Effector CD4-positive, alpha-beta T cell (primary cell): ENCODE data around the gene LMX1A.

Experiments used
- DNase-seq: peaks from one replicate; pipeline ENCODE4 v3.0.0-alpha.2; 2020

LMX1A gene

DNA sequence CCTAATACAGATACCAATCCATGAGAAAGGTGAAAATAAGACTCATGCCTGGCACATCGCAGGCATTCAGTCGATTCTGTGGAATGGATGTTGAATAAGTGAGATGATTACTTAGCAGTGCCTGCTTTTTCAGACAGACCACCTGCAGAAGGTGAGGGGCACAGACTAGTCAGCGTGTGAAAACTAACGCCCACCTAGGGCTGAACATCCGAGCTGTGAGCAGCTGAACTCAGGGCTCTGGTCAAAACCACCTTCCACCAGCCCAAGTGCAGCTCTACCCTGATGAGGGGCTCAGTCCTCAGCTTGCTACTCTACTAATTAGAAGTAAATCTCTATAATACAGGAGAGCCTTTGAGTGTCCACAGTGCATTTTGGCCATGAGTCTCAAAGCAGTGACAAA, 32.5 kb downstream of the LMX1A start:
- no peak for DNase-seq

DNA sequence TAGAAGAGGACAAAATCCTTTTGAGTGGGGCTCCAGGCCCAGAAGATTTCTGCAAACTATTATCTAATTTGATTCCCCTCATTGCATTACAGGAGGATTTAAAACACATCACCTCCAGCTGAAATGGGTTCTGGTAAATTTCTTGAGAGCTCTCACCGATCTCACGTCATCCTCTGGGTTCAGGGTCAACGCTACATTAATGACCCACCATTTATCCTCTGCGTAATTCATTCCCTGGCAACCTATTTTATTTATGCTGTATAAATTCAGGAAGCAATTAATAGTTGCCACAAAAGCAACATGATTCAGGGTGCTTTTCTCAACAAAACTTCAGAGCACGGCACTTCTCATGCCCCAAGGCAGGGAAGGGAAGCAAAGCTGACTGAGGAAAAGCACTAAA, 38.9 kb downstream of the LMX1A start:
- DNase-seq: no peak

DNA sequence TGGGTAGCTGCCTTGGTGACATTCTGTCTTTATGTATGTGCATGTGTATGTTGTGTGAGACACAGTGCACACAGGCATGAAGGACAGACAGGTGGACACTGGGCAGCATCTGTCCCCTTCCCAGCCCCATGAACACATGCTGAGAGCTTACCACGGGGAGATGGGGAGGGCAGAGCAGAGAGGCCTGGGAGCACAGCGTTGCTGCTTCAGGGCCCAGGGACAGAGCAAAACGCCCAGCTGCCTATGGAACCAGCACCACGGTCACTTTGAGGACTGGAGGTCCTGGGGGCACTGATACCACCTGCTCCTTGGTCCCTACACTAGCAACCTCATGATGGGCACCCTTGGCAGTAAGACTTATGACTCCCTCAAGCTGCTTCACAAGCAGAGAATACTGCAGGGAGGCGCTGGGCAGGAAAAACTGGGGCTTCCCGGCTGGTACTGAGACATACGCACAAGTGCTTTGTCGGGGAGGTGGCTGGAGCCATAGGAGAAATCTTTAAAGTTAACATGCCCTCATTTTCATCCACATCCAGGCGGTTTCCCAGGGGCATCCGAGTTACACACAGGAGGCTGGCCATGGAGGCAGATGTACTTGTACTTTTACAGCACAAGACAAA, 40.3 kb downstream of the LMX1A start:
- no peak for DNase-seq

DNA sequence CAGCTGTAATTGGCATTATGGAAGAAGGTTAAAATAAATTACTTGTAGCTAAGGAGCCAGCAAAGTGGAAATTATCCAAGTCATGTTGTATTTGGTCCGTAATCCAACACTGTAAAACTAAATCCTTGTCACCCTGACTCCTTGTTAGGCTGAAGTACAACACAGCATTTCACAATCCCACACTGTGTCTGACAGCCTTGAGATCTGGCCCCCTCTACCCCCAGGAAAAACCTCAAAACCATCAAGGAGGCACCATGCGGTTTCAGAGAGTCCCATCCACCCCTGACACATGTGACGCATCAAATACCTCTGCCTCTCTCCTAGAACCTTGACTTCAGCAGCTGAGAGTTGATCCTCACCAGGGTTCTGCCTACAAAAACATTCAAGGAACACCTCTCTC, 41.0 kb downstream of the LMX1A start:
- no peak for DNase-seq

DNA sequence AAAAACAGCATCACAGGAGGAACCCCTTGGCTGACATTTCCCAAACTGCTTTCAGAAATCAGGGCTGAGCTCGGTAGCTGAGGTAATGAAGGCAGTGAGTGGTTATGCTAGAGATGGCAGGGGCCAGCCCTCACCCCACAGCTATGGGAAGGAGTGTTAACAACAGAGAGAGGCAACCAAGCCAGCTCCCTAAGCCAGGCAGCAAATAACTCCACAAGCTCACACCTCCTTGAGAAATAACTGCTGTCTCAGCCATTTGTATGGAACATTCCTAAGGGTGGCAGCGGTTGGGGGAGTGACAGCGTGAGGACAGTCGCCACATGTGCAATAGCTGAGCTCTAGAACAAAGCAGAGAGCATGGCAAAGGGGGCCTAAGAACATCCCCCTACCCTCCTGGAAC, 42.6 kb downstream of the LMX1A start:
- DNase-seq: no peak

DNA sequence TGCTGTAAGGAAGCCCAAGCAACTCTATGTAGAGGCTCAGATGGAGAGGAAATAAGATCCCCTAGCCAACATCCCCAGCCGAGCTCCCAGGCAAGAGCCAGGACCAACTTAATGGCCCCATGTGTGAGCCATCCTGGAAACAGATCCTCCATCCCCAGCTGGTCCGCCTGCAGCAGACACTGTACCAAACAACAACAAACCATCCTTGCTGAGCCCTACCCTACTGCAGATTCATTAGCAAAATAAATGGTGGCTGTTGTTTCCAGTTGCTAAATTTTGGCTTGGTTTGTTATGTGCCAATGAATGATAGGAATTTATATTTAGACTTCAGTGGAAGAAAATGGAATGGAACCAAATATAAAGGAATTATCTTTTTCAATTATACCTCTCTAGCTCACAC, 43.9 kb downstream of the LMX1A start:
- DNase-seq: no peak

DNA sequence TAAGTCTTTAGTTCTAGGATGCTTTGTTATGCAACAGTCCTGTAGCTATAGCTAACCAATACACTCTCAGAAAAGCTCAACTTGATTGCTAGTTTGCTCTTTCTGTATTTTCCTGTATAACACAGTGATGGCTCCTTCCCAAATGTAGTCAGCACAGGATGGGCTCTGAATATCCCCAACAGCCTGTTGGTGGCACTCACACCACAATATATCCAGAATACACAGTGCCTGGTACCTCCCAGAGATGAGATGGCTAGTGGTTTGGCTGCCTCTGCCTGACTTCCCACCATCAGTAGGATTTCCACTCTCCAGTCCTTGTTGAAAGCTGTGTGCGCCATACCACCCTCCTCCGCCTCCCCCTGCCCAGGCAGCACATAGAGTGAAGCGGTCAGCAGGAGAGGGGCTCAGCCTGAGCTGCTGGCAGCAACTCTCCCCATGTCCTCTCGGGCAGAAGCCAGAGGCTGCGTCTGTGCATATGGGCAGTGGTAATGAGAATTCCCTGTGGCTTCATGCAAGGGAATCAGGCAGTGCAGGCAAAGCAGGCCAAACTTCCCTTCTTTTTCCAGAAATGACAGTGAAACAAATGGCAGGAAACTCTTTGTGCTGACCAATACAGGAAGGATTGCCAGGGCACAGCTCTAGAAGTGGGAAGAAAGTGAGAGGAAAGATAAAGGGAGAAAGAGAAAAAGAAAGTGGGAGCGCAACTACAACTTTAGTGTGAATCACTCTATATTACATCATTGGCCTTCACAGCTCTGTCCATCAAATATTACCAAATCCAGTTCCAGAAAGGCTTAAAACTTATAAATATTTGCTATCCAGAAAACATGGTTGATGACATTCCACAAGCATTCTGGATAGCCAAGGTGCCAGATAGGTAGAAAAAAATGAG, 49.7 kb downstream of the LMX1A start:
- no peak for DNase-seq

DNA sequence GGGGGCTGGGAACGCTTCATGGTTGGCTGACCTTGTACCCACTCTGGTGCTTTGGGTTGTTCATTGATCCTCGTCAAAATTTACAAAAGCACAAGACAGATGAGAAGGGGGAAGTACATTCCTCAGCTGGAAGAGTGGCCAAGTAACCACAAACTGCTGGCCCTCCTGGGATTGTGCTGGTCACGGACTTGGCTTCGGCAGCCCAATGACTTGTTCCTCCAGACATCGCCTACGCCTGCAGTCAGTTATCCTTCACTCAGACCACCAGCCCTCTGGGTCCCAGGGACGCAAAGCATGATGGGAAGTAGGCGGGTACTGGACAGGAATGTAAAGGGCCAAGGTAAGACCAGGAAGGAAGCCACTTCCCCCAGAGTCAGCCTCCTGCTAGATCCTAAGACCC, 53.1 kb downstream of the LMX1A start:
- no peak for DNase-seq

DNA sequence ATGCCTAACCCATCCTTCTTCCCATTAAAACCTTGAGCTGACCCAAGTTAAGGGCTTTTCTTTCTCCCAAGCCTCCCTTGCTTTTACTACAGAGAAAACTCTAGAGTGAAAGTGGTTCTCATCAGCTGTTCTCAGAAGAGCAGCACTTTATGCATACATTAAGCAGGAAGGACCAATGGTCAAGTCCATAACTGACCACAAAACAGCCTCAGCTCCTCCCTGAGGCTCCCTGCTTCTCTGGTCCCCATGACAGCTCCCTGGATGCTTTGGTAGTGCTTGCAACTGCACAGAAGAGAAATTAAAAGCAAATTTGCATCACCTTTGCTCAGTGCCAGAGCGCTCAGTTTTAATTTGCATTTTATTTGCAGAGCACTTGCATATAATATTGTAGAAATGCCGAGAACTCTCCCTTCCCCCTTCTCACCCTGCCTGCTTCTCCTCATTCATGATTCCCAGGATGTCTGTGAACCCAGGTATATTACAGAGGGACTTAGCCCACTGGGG, 56.1 kb downstream of the LMX1A start:
- DNase-seq: no peak

DNA sequence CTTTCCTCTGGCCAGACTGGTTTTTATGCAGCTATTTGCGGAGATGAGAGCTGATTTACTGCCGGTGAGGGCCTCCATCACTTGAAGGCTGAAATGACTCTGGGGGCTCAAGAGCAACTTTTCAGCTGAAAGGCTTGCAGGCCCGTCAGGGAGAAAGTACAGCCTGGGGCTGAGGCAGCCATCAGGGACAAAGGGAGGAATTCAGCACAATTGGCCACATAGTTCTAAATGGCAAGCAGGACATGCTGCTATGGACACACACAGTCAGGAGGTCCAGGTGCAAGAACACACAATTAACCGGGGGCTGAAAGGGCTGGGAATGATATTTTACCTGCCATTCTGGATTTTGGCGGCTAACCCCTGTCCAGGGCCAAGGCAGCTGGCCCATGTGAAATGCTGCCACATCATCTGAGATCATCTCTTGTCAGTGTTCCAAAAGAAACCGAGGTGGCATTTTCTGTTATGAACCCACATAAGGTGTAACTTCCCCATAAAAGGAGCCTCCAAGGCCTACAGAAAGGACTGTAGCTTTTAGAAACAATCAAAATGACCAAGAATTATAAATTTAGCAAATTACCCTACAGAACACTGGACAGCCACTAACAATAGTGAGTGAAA, 58.2 kb downstream of the LMX1A start:
- DNase-seq: no peak

DNA sequence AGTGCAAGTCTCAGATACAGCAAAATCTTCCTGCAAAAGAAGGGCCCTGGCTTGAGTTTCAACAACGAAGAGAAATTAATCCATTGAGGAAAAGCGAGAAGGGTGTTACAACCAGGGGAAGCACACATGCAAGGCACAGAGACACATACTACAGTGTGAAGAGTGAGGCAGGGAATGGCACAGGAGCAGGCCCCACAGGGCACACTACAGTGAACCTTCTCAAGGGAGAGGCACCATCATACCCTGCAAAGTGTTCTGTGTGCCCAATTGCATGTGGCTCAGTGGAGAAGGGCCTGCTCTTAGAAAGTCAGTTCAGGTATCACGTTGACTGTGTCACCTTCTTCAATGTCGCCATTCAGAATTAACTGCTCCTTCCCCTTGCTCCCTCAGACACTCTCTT, 60.3 kb downstream of the LMX1A start:
- no peak for DNase-seq

DNA sequence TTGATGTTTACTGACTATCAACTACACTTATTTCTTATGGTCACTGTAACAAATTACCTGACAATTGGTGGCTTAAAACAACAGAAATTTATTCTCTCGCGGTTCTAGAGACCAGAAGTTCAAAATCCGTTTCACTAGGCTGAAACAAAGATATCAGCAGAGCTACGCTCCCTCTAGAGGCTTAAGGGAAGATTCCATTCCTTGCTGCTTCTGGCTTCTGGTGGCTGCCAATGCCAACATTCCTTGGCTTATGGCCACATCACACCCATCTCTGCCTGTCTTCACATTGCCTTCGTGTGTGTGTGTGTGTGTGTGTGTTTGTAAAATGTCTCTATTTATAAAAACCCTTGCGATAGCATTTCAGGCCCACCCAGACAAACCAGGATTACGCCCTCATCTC, 66.4 kb downstream of the LMX1A start:
- DNase-seq: no peak

DNA sequence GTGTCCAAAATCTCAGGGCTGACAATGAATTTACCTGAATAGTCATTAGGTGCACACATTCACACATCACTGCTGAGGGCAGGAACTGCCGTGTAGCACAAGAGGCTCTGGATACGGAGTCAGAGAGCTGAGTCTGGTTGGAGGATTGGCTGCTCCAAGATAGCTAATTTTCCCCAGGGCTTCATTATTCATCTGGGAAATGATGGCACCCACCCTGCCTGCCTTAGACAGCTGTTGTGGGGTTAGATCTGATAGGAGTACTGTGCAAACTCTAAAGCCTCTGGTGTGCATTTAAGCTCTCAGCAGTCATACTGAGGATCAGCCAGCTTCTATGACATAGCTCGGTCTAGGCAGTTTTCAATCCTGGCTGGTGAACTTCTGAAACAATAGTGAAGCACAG, 67.0 kb downstream of the LMX1A start:
- no peak for DNase-seq

DNA sequence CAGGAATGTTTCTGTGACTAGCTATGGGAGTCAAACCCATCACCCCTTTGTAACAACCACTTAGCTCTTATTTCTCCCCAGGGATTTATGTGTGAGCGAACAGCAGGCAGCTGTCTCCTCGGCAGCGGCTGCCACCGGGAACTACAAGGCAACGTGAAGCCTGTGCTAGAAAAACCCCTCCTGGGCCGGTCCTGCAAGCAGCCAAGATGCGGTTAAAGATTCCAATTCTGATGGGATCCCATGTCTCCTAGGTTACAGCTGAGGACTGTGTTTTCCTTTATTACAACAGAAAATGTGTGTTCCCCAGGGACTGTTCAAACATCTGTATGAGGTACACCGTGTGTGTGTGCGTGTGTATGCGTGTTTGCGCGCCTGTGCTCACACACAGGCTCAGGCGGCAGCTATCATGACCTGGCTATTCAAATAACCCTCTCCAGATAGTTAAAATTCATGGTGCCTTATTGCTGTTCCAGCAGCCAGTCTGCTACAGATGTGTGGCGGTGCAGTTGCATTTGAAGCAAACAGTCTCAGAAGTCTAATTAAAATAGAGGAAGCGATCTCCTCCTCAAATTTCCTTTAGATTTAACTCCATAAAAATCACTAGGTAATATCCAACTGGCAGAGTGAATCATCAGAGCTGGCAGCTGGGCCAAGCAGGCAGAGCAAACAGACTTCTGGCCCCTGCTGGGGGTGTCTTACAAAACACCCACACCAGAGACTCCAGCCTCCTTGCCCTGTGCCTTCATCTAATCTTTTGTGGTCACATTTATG, 68.0 kb downstream of the LMX1A start:
- no peak for DNase-seq

DNA sequence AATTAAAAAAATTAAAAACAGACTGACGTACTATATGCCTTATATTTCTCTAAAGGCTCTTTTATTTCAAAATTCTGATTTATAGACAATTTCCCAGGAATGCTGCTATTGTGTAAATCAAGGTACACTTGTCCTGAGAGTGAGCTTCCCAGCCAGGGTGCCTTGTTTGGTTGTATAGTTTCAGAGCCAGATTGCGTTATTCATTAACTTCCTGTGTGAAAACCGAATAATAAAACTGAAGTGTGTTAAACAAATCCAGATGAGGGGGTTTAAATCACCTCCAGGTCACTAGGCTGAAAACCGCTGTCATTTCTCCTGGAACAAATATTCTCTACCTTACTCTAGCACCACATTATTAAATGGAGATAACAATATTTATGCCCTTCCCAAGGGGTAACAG, 68.7 kb downstream of the LMX1A start:
- no peak for DNase-seq

DNA sequence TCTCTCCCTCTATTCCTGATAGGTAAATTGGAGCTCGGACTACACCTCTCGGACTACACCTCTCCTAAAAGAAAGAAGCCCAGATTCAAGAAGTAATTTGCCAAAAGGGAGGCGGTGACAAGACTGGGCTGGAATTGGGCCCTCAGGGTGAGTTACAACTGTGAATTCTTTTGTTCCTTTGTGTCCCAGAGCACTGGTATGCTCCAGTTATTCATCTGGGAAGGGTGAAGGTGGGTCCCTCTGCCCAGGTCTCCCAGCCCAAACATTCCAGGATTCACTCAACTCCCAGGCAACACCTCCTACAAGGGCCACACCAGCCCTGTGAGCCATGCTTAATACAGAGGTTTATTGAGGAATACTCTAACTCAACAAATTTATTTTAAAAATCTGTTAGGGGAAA, 69.2 kb downstream of the LMX1A start:
- no peak for DNase-seq

DNA sequence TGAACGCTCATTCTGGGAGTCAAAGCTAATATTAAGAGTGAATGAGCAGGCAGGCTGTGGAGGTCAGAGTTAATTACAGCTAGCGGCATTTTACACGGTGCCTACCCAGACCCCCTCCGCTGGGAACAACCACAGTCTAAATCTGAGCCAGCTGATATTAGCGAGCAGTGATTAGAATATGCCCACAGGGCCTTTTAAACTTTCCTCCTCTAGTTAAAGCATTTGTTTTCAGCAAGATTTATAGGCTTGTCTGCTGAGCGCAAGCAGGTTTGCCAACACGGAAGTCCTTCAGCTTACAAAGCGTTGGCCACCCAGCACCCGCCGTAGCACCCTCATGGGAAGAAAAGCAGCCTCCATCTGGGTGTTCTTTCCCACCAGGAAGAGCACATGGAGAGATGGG, 72.1 kb downstream of the LMX1A start:
- no peak for DNase-seq

DNA sequence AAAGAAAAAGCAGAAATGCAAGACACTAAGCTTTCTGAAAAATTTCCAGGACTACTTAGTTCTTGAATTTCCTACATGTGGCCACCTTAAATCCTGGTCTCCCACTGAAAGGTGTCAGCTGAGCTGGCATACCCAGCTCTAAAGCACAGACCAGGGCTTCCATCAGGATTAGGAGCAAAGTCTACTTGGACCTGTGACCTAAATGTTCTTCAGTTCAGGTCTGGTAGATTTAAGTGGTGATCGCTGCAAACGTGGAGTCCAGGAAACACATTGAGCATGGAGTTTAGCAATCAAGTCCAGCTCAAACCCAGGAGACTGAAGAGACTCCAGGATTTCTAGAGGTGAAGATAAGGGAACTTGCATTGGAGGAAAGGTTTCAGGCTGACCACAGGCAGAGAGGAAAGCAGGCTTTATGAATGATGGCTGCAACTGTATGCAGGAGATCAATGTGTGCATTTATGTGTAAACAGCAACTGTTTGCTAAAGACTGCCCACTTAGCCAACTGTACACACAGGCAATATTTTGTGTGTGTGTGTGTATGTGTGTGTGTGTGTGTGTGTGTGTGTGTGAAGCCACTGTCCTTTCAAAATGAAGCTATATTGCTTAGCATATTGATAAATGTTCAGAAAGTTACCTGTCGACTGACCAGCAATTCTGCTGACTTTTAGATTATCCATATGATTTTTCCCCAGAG, 75.2 kb downstream of the LMX1A start:
- no peak for DNase-seq

DNA sequence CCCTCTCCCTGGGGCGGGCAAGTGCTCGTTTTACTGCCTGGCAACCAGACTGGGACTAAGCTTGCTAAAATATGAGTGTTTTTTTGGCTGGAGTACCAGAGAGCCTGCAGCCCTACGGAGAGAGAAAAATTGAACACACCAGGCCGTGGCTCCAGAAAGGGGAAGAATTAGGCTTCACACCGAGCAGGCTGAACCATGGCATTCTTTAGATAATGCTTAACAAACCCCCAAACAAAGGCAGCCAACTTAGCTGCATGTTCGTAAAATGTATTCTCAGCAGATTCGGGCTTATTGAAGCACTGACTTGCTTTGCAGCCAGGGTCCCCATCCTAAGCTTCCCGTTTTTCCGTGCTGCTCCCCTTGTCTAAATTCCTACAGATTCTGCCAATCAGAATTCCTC, 76.6 kb downstream of the LMX1A start:
- DNase-seq: no peak

DNA sequence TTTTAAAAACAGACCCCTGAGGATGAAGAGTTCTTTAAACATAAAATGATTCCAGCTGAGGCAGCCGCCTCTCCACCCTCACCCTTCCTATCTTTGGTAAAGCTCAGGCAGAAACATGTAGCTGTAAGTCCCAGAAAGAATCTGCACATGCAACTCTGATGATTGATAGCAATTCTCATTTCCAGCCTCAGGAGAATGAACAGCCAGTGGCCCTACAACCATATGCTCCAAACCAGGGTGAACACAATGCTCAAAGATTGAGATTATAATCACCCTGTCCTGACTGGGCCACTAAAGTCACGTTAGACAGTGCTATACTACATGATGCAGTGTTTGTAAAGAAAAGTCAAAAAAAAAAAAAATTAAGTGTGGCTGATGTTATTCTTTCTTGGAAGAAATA, 80.2 kb downstream of the LMX1A start:
- no peak for DNase-seq

DNA sequence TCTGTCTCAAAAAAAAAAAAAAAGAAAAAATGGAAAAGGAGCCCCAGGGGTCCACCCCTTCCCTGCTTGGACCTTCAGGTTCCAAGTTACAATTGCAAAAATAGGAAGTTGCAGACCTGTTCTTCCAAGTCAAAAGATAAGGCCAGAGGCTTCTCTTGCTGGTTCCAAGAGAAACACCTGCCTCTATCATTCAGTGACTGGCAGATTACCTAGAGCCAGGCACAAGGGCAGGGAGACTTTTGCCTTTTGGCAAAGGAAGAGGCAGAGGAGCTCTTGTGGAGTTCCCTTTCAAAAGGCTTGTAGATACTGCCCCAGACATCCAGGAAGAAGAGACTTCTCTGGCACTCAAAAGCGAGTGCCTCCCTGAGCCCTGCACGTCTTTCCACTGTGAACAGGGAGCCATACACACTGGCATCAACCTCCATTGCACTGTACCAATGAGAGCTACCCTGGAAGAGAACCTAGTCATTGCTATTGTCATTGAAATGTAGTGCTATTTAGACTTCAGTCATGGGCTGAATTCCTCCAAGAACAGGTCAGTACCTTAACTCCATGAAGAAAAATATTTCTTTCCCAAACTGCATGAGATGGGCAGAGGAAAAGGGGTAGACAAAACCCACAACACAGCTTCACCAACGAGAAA, 91.2 kb downstream of the LMX1A start:
- no peak for DNase-seq
